ENCODE data around the gene TFDP1. TPM values are rescaled to one million over a fixed set of nuclear protein-coding genes. Genes with fewer than 3 reads are reported as not detected.

TFDP1 gene
- total RNA-seq, 4 donors from 2014 or later: 21.9 to 49.0 (median 29.2) TPM

DNA sequence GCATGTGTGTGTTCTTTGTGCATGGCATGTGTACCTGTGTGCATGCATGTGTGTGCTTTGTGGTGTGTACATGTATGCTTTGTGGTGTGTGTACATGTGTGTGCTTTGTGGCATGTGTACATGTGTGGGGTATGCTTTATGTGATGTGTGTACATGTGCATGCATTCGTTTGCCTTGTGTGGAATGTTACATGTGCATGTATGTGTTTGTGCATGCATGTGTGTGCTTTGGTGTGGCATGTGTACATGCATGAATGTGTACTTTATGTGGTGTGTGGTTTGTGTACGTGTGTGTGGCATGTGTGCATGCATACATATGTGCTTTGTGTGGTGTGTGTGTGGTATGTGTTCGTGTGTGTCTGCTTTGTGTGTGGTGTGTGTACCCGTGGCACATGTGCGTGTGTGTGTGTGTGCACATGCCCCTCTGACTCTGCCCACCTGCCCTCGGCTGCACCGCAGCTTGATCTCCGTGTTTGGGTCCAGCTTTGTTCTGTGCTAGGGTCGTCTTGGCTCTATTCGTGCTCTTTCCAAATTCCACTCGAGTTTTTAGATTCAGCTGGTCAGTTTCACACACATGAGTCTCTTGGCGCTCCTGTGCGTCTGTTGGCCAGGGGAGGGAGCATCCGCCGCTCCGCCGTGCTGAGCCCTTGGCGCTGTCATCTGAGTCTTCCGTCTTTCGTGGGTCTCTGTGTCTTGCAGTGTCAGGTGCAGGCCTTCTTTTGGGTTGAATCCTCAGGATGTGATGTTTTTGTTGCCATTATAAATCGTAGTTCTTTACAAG is 46.5 kb upstream of the TFDP1 start:
- ATAC-seq: no peak

DNA sequence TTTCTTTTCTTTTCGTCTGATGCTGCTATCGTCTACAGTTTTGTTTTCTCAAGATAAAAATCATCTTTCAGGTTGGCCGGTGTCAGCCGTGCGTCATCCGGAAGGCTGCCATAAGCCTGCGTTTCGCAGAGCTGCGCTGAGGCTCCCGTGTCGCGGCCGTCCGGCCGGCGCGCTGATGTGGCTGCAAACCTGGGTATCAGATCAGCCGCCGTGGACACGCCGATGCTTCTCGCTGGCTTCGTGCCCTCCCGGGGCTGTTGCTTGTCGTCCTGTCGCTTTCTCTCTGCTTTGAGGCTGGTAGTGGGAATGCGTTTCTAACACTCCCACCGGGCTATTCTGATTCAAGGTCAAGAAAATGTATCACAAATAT is 45.9 kb upstream of the TFDP1 start:
- Histone ChIP-seq H3K27me3 (no peaks in the 10 kb centered on the region), H3K27ac (no peak overlapping the region), H3K4me3 (no peak overlapping the region), H3K4me1 (no peaks in the 10 kb centered on the region), H3K36me3 (peaks cover 0 to 73% of the 10 kb centered on the region in 2 donors), H3K9me3 (no peaks in the 10 kb centered on the region)
- ATAC-seq: no peak
- TF ChIP-seq POLR2AphosphoS5 (IDR thresholded peaks at IDR 0.05): no peak
- no peak for TF ChIP-seq POLR2A (IDR thresholded peaks at IDR 0.05)
- no peak for TF ChIP-seq EP300 (IDR thresholded peaks at IDR 0.05)
- TF ChIP-seq, protein P1, sequence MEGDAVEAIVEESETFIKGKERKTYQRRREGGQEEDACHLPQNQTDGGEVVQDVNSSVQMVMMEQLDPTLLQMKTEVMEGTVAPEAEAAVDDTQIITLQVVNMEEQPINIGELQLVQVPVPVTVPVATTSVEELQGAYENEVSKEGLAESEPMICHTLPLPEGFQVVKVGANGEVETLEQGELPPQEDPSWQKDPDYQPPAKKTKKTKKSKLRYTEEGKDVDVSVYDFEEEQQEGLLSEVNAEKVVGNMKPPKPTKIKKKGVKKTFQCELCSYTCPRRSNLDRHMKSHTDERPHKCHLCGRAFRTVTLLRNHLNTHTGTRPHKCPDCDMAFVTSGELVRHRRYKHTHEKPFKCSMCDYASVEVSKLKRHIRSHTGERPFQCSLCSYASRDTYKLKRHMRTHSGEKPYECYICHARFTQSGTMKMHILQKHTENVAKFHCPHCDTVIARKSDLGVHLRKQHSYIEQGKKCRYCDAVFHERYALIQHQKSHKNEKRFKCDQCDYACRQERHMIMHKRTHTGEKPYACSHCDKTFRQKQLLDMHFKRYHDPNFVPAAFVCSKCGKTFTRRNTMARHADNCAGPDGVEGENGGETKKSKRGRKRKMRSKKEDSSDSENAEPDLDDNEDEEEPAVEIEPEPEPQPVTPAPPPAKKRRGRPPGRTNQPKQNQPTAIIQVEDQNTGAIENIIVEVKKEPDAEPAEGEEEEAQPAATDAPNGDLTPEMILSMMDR (IDR thresholded peaks at IDR 0.05): no peak
- 77 to 100% methylated on average over 1 to 11 of the region's 28 CpGs for WGBS, 2 donors (ENCODE audit: low coverage in 1 of 2)

More for the DNA sequence above, 46.5 kb upstream of the TFDP1 start:
- H3K4me3 ChIP-seq: no peak overlapping the region
- H3K27ac ChIP-seq: no peak overlapping the region
- TF ChIP-seq, protein P1 (IDR thresholded peaks at IDR 0.05): no peak
- no peak for TF ChIP-seq EP300 (IDR thresholded peaks at IDR 0.05)
- no peak for TF ChIP-seq POLR2AphosphoS5 (IDR thresholded peaks at IDR 0.05)
- no peak for TF ChIP-seq POLR2A (IDR thresholded peaks at IDR 0.05)
- no peaks in the 10 kb centered on the region for H3K9me3 ChIP-seq
- H3K36me3 ChIP-seq: peaks cover 0 to 73% of the 10 kb centered on the region in 2 donors
- no peaks in the 10 kb centered on the region for H3K4me1 ChIP-seq
- 85 to 92% methylated on average over 12 to 13 of the region's 21 CpGs for WGBS, 2 donors (ENCODE audit: low coverage in 1 of 2)
- H3K27me3 ChIP-seq: no peaks in the 10 kb centered on the region

GRCh38 chr13:113539176-113539575 is 45.4 kb upstream of the TFDP1 start:
- Histone ChIP-seq H3K36me3 (peaks cover 0 to 77% of the 10 kb centered on the region in 2 donors), H3K27me3 (no peaks in the 10 kb centered on the region), H3K27ac (no peak overlapping the region), H3K4me3 (no peak overlapping the region), H3K9me3 (no peaks in the 10 kb centered on the region), H3K4me1 (no peaks in the 10 kb centered on the region)
- TF ChIP-seq POLR2AphosphoS5 (IDR thresholded peaks at IDR 0.05) (no peak), POLR2A (IDR thresholded peaks at IDR 0.05) (no peak), EP300 (IDR thresholded peaks at IDR 0.05) (no peak)
- TF ChIP-seq, protein P1 (IDR thresholded peaks at IDR 0.05): no peak
- 87 to 88% methylated on average over 4 to 18 of the region's 18 CpGs for WGBS, 2 donors (ENCODE audit: low coverage in 1 of 2)
- ATAC-seq: no peak

DNA sequence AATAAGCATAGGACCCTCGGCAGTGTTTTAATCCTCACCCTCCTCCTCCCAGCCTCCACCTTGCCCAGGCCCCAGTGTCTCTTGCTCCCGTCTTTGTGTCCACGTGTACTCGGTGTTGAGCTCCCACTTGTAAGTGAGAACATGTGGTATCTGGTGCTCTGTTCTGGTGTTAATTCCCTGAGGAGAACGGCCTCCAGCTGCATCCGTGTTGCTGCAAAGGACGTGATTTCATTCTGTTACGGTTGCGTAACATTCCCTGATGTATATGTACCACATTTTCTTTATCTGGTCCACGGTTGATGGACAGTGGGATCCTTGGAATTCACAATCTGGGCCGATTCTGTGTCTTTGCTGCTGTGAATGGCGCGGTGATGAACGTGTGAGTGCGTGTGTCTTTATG is 44.7 kb upstream of the TFDP1 start:
- Histone ChIP-seq H3K4me3 (no peak overlapping the region), H3K9me3 (no peaks in the 10 kb centered on the region), H3K4me1 (peaks cover 0 to under 1% (median 0%) of the 10 kb centered on the region in 3 donors), H3K27me3 (no peaks in the 10 kb centered on the region), H3K36me3 (peaks cover 0 to 77% of the 10 kb centered on the region in 2 donors), H3K27ac (no peak overlapping the region)
- WGBS, 2 donors (ENCODE audit: low coverage in 1 of 2): 88 to 95% methylated on average over 4 to 11 of the region's 15 CpGs
- ATAC-seq: no peak
- TF ChIP-seq, protein P1 (IDR thresholded peaks at IDR 0.05): no peak
- TF ChIP-seq EP300 (IDR thresholded peaks at IDR 0.05) (no peak), POLR2AphosphoS5 (IDR thresholded peaks at IDR 0.05) (no peak), POLR2A (IDR thresholded peaks at IDR 0.05) (no peak)

- TF ChIP-seq POLR2A (IDR thresholded peaks at IDR 0.05) (no peak), POLR2AphosphoS5 (IDR thresholded peaks at IDR 0.05) (no peak), EP300 (IDR thresholded peaks at IDR 0.05) (no peak)
- TF ChIP-seq, protein P1 (IDR thresholded peaks at IDR 0.05): no peak
- H3K27me3 ChIP-seq: no peaks in the 10 kb centered on the region
- H3K36me3 ChIP-seq: peaks cover 0 to 74% of the 10 kb centered on the region in 2 donors
- H3K4me1 ChIP-seq: peaks cover 0 to 7% (median 6%) of the 10 kb centered on the region in 3 donors
- no peaks in the 10 kb centered on the region for H3K9me3 ChIP-seq
- H3K4me3 ChIP-seq: no peak overlapping the region
- WGBS, 2 donors (ENCODE audit: low coverage in 1 of 2): 85 to 94% methylated on average over 8 to 9 of the region's 10 CpGs
- no peak for ATAC-seq
- H3K27ac ChIP-seq: no peak overlapping the region
These were observed 44.0 kb upstream of the TFDP1 start for GRCh38 chr13:113540523-113540922.

Measured in gastroesophageal sphincter (tissue), 4 donors.